ENCODE results near the gene HMGCL.
"Not testable (repeated sequence)": the region's sequence is repeated elsewhere in the genome, so short reads cannot be mapped to it uniquely, and the experiment has no call there.

The HMGCL gene

GRCh38 chr1:23825762-23826522 is 713 bp upstream of the HMGCL start:
- DNase-seq = no peak

- no peak for DNase-seq
Observed at GRCh38 chr1:23824711-23825075, 536 bp downstream of the HMGCL start.

- DNase-seq = no peak
Observed at GRCh38 chr1:23823767-23824166, 1.5 kb downstream of the HMGCL start.

- no peak for DNase-seq
Observed at GRCh38 chr1:23817633-23818032, 7.6 kb downstream of the HMGCL start.

- DNase-seq = no peak
Observed at GRCh38 chr1:23816906-23817305, 8.3 kb downstream of the HMGCL start.

- DNase-seq = no peak
Observed at GRCh38 chr1:23816361-23816760, 8.9 kb downstream of the HMGCL start.

GRCh38 chr1:23814016-23814415 is 11.2 kb downstream of the HMGCL start:
- DNase-seq = no peak

- peak; percentile 80 for DNase-seq
Observed at GRCh38 chr1:23810818-23811540, 14.2 kb downstream of the HMGCL start.

- DNase-seq = peak; percentile 89
Observed at GRCh38 chr1:23809751-23810171, 15.5 kb downstream of the HMGCL start.

GRCh38 chr1:23807453-23807852 is 17.8 kb downstream of the HMGCL start:
- DNase-seq = no peak

- DNase-seq = no peak
Observed at GRCh38 chr1:23806280-23806679, 18.9 kb downstream of the HMGCL start.

GRCh38 chr1:23805025-23805424 is 20.2 kb downstream of the HMGCL start:
- DNase-seq = no peak

- no peak for DNase-seq
Observed at GRCh38 chr1:23804183-23804835, 20.9 kb downstream of the HMGCL start.

- no peak for DNase-seq
Observed at GRCh38 chr1:23803674-23804073, 21.6 kb downstream of the HMGCL start.

GRCh38 chr1:23802809-23803342 is 22.4 kb downstream of the HMGCL start:
- not testable (repeated sequence) for DNase-seq

- DNase-seq = no peak
Observed at GRCh38 chr1:23801876-23802275, 23.4 kb downstream of the HMGCL start.

- DNase-seq = no peak
Observed at GRCh38 chr1:23801338-23801748, 23.9 kb downstream of the HMGCL start.

GRCh38 chr1:23800400-23801337 is 24.6 kb downstream of the HMGCL start, which contains the start of gene GALE:
TSS of gene GALE (minus strand) at chr1:23800754. CDS start at chr1:23799007, 1,747 bp downstream.
- DNase-seq = peak; percentile 94

- DNase-seq = peak; percentile 68
Observed at GRCh38 chr1:23799570-23800399, 25.4 kb downstream of the HMGCL start.

GRCh38 chr1:23799255-23799569 is 26.0 kb downstream of the HMGCL start:
- no peak for DNase-seq

- DNase-seq = no peak
Observed at GRCh38 chr1:23798662-23799142, 26.5 kb downstream of the HMGCL start.

Data from hematopoietic multipotent progenitor cell treated with erythropoietin and hydrocortisone succinate and interleukin-3 and kit ligand, for 8 days (in vitro differentiated cells).